Endothelial cell (in vitro differentiated cells): Measurements from ENCODE around the gene RAB15. TPM values are rescaled to one million over a fixed set of nuclear protein-coding genes. Genes with fewer than 3 reads are reported as not detected.

ENCODE experiments used
- DNase-seq: peaks from one replicate; pipeline ENCODE4 v3.0.0; 2021; ENCODE audit warnings: low spot score
- H3K27ac Mint-ChIP-seq: one replicate; pipeline ENCODE4 v1.8.0; 2021; ENCODE audit warnings: mixed read lengths, inconsistent platforms; ENCODE audit not compliant: unreplicated experiment
- H3K27me3 Mint-ChIP-seq: one replicate; pipeline ENCODE4 v1.8.0; 2021; ENCODE audit warnings: mild to moderate bottlenecking, moderate library complexity, mixed read lengths, inconsistent platforms; ENCODE audit not compliant: unreplicated experiment
- H3K36me3 Mint-ChIP-seq: one replicate; pipeline ENCODE4 v1.8.0; 2021; ENCODE audit warnings: mild to moderate bottlenecking, low read depth, mixed read lengths, inconsistent platforms; ENCODE audit not compliant: unreplicated experiment
- H3K4me1 Mint-ChIP-seq: one replicate; pipeline ENCODE4 v1.8.0; 2021; ENCODE audit warnings: mild to moderate bottlenecking, mixed read lengths, inconsistent platforms; ENCODE audit not compliant: unreplicated experiment
- H3K4me3 Mint-ChIP-seq: one replicate; pipeline ENCODE4 v1.8.0; 2021; ENCODE audit warnings: mild to moderate bottlenecking, mixed read lengths, inconsistent platforms; ENCODE audit not compliant: unreplicated experiment
- H3K9me3 Mint-ChIP-seq: one replicate; pipeline ENCODE4 v1.8.0; 2021; ENCODE audit warnings: mixed read lengths, inconsistent platforms; ENCODE audit not compliant: unreplicated experiment
- total RNA-seq: library from RNA; stranded (reverse); fragmentation: NEBNext Ultra II Directional; extraction: Animal tissue kit (Norgen Biotek cat#: 25700); gene quantifications from one replicate; pipeline ENCODE4 v1.2.1, GENCODE V29; 2021; ENCODE audit not compliant: unreplicated experiment
- TF ChIP-seq, protein P1 (sequence below): fragments of 200-600 bp; sonication (generic); IDR thresholded peaks from one replicate; pipeline ENCODE4 v1.5.0; 2021; ENCODE audit warnings: antibody characterized with exemption; ENCODE audit not compliant: unreplicated experiment

RAB15 gene
- total RNA-seq, 1 donor from 2014 or later: 20.9 TPM

DNA sequence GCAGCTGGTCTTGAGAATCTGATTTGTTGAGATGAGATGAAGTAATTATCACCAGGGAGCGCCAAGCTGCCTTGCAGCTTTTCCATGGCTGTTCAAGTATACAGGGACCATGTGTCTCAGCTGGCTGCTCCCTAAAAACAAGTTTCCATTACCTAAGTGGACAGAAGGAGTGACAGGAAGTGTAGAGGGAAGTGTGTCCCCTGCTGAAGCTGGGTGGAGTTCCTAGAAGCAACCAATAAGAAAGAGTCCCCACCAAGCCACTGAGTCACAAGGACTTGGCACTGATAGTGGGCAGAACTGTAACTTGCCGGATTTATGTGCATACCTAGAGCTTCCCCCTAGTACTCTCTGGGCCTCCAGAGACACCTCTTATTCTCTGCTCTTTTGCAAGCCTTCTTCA is 28.1 kb downstream of the RAB15 start:
- peaks cover 4% of the 10 kb centered on the region for H3K4me1 Mint-ChIP-seq
- no peak for DNase-seq
- H3K36me3 Mint-ChIP-seq: peaks cover 10% of the 10 kb centered on the region
- TF ChIP-seq, protein P1, sequence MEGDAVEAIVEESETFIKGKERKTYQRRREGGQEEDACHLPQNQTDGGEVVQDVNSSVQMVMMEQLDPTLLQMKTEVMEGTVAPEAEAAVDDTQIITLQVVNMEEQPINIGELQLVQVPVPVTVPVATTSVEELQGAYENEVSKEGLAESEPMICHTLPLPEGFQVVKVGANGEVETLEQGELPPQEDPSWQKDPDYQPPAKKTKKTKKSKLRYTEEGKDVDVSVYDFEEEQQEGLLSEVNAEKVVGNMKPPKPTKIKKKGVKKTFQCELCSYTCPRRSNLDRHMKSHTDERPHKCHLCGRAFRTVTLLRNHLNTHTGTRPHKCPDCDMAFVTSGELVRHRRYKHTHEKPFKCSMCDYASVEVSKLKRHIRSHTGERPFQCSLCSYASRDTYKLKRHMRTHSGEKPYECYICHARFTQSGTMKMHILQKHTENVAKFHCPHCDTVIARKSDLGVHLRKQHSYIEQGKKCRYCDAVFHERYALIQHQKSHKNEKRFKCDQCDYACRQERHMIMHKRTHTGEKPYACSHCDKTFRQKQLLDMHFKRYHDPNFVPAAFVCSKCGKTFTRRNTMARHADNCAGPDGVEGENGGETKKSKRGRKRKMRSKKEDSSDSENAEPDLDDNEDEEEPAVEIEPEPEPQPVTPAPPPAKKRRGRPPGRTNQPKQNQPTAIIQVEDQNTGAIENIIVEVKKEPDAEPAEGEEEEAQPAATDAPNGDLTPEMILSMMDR: no peak
- H3K9me3 Mint-ChIP-seq: no peaks in the 10 kb centered on the region
- peaks cover 6% of the 10 kb centered on the region for H3K27me3 Mint-ChIP-seq
- no peak overlapping the region for H3K4me3 Mint-ChIP-seq
- no peak overlapping the region for H3K27ac Mint-ChIP-seq

DNA sequence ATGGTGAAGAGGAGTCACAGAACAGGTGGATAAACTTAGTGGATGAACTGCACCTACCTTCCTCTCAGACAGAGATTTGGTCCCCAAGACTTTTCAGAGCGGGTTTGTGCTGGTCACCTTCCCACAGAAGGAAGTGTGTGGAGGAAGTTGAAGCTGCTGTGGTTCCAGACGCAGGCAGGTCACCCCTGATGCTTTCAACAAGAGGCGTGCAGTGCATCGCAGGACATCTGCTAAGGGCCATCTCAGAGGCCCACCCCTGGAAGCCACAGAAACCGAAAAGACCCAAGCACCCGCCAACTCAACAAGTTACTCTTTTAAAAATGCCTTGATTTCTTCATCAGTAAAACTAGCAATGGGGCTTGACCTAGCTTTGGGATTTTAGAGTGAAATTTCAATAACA is 28.6 kb downstream of the RAB15 start:
- Mint-ChIP-seq H3K27ac (no peak overlapping the region), H3K4me1 (peaks cover 8% of the 10 kb centered on the region), H3K4me3 (no peak overlapping the region), H3K36me3 (peaks cover 10% of the 10 kb centered on the region), H3K9me3 (no peaks in the 10 kb centered on the region), H3K27me3 (peaks cover 8% of the 10 kb centered on the region)
- TF ChIP-seq, protein P1: no peak
- DNase-seq: no peak

DNA sequence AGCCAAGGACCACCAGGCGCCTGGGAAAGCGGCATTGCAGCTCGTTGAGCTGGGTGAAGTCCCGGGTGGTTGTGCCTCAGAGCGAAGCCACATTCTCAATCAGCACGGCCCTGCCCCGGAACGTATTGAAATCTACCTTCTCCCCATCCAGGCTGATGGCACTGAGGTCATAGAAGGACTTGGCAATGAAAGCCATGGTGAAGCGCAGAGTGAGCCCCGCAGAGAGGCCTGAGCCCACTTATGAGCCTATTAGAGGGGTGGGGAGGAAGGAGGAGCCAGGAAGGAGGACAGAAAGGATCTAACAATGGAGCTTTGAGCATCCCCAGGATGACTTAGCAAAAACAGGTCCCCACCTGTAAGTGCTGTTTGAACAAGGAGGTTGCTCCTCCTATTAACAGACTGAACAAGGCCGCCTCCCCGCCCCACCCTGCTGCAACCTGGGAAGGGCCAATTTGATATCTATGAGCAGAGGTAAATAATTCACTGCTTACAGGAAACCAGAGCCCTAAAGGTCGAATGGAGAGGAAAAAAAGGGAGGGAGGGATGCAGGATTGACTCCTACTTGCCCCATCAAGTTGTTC is 29.5 kb downstream of the RAB15 start, which contains the start of gene GPX2:
Gene GPX2, minus strand, starts transcription at position 215 of the 581 bp plus-strand sequence. Its CDS starts 19 bp downstream, at position 196.
- Mint-ChIP-seq H3K36me3 (peaks cover 5% of the 10 kb centered on the region), H3K4me3 (no peak within 1 kb of the TSS), H3K4me1 (peaks cover 8% of the 10 kb centered on the region), H3K27ac (no peak within 1 kb of the TSS), H3K9me3 (no peaks in the 10 kb centered on the region), H3K27me3 (peaks cover 8% of the 10 kb centered on the region)
- TF ChIP-seq, protein P1: no peak
- DNase-seq: no peak

DNA sequence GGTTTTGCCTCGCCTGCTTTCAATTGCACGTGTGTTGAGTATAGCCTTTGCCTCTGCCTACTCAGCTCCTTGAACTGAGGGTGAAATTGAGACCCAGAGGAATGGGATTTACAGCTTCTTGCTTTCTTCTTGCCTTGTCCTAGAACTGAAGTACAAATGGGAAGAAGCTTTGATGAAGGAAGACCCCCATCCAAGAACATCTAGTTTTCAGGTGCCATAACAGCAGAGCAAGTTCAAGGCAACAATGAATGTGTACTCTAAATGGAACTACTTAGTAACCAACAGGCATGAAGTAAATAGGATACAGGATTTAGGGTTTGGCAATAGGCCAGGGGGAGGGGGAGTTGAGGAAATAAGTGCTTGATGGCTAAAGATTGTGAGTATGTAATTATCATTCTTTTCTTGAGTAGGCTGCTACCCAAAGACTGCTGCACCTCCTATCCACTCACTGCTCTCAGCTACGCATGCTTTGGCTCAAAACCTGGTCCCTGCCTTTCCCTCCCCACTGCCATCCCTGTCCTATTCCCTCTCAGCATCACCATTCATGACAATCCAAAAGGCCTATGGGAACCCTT is 31.7 kb downstream of the RAB15 start:
- Mint-ChIP-seq H3K36me3 (peaks cover 5% of the 10 kb centered on the region), H3K4me3 (no peak overlapping the region), H3K4me1 (peaks cover 16% of the 10 kb centered on the region), H3K27ac (no peak overlapping the region), H3K9me3 (no peaks in the 10 kb centered on the region), H3K27me3 (peaks cover 6% of the 10 kb centered on the region)
- no peak for DNase-seq
- TF ChIP-seq, protein P1: no peak

DNA sequence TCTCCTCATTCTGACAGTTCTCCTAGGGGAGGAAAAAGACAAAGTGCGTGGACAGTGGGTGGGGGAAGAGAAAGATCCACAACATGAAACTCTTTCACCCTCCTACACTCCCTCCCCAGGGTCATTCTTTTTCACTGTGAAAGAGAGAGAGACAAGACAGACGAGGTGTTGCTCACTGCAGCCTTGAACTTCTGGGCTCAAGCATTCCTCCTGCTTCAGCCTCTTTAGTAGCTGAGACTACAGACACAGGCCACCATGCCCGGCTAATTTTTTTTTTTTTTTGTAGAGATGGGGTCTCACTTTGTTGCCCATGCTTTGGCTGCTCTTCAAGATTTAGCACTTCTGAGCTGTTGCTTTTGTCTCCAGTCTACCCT is 32.3 kb downstream of the RAB15 start:
- H3K4me1 Mint-ChIP-seq: peaks cover 16% of the 10 kb centered on the region
- DNase-seq: no peak
- no peaks in the 10 kb centered on the region for H3K9me3 Mint-ChIP-seq
- H3K36me3 Mint-ChIP-seq: peaks cover 5% of the 10 kb centered on the region
- no peak overlapping the region for H3K4me3 Mint-ChIP-seq
- H3K27me3 Mint-ChIP-seq: peaks cover 6% of the 10 kb centered on the region
- H3K27ac Mint-ChIP-seq: no peak overlapping the region
- TF ChIP-seq, protein P1: no peak
